Endothelial cell of umbilical vein (primary cell): ENCODE results near the gene ITGB1. TPM values are rescaled to one million over a fixed set of nuclear protein-coding genes. Genes with fewer than 3 reads are reported as not detected.
"Not testable (repeated sequence)": the region's sequence is repeated elsewhere in the genome, so short reads cannot be mapped to it uniquely, and the experiment has no call there.

ENCODE experiments used
- BruUV-seq: library from RNA; stranded (reverse); fragments of 400-500 nt; replicated peaks from 2 replicates; lab custom pipeline; 2021; lab: Mats Ljungman, UMichigan
- CTCF ChIA-PET: fragments of 300-600, 350-600 bp; sonication (Branson Sonifier 250); formaldehyde crosslinking; loops from one replicate; lab custom pipeline; 2021; ENCODE audit warnings: antibody characterized with exemption, inconsistent platforms; lab: Charles Lee
- POLR2A ChIA-PET: fragments of 300-600, 350-600 bp; sonication (Branson Sonifier 250); formaldehyde crosslinking; loops from one replicate; lab custom pipeline; 2021; ENCODE audit warnings: antibody characterized with exemption, inconsistent platforms; lab: Charles Lee
- DNase-seq: peaks from one replicate; pipeline ENCODE4 v3.0.0-alpha.2; 2011; ENCODE audit warnings: low read depth, low spot score
- FAIRE-seq: peaks from 2 replicates; lab custom pipeline; 2011; peaks lifted over from hg19 to GRCh38; lab: Jason Lieb, UNC
- H2AFZ ChIP-seq: 2 replicates; pipeline ENCODE4 v1.6.0; 2012; ENCODE audit warnings: low read depth, low read length, control low read depth, inconsistent platforms
- H3K27ac ChIP-seq: 2 replicates; pipeline ENCODE4 v1.5.1; 2011; ENCODE audit warnings: low read depth, mild to moderate bottlenecking, control low read depth, low read length, moderate library complexity; ENCODE audit not compliant: insufficient read depth
- H3K27me3 ChIP-seq, 2 experiments: 2 replicates each; pipeline versions ENCODE4 v1.6.0 to v1.6.1; 2011; ENCODE audit warnings: low read length in 2 of 2, mixed read lengths in 1 of 2; ENCODE audit not compliant: control insufficient read depth in 2 of 2, insufficient read depth in 2 of 2
- H3K36me3 ChIP-seq, 2 experiments: 2 replicates in 1 of 2; 3 replicates in 1 of 2; pipeline ENCODE4 v1.5.1; 2011; ENCODE audit warnings: low read length in 2 of 2, mild to moderate bottlenecking in 1 of 2, moderate library complexity in 1 of 2; ENCODE audit not compliant: control insufficient read depth in 2 of 2, insufficient read depth in 2 of 2; ENCODE audit errors: extremely low read depth in 1 of 2
- H3K4me1 ChIP-seq: 3 replicates; pipeline ENCODE4 v1.5.1; 2011; ENCODE audit warnings: mild to moderate bottlenecking, low read length; ENCODE audit not compliant: control insufficient read depth, insufficient read depth; ENCODE audit errors: extremely low read depth
- H3K4me2 ChIP-seq: 2 replicates; pipeline ENCODE4 v1.6.1; 2011; ENCODE audit warnings: low read length, control low read depth, mixed read lengths; ENCODE audit not compliant: insufficient read depth
- H3K4me3 ChIP-seq, 3 experiments: fragments of 200-600 bp in 1 of 3; sonication (generic), shearing (Covaris generic) in 1 of 3; replicated peaks in 1 of 3; 2 replicates each; pipeline ENCODE4 v1.5.1; 2011 to 2016; ENCODE audit warnings: control low read depth in 3 of 3, low read length in 3 of 3, mild to moderate bottlenecking in 2 of 3, inconsistent platforms in 1 of 3, low read depth in 1 of 3, moderate library complexity in 1 of 3; ENCODE audit not compliant: insufficient read depth in 1 of 3
- H3K79me2 ChIP-seq: 2 replicates; pipeline ENCODE4 v1.6.0; 2012; ENCODE audit warnings: low read length, inconsistent platforms; ENCODE audit not compliant: control insufficient read depth, insufficient read depth
- H3K9ac ChIP-seq: replicated peaks from 2 replicates; pipeline ENCODE3; 2011; ENCODE audit warnings: low read length, control low read depth; ENCODE audit not compliant: insufficient read depth; ENCODE audit errors: extremely low read depth
- H3K9me1 ChIP-seq: replicated peaks from 3 replicates; pipeline ENCODE4 v1.6.0; 2011; ENCODE audit warnings: mild to moderate bottlenecking, low read length; ENCODE audit not compliant: control insufficient read depth, insufficient read depth; ENCODE audit errors: extremely low read depth
- H3K9me3 ChIP-seq: replicated peaks from 2 replicates; pipeline ENCODE4 v1.5.1; 2012; ENCODE audit warnings: low read length, inconsistent platforms; ENCODE audit not compliant: control insufficient read depth, insufficient read depth
- H4K20me1 ChIP-seq: replicated peaks from 2 replicates; pipeline ENCODE3; 2011; ENCODE audit warnings: mild to moderate bottlenecking, low read length; ENCODE audit not compliant: control insufficient read depth, insufficient read depth; ENCODE audit errors: extremely low read depth
- EZH2 ChIP-seq: IDR thresholded peaks from 2 replicates; pipeline ENCODE4 v1.6.1; 2012; ENCODE audit warnings: borderline replicate concordance, low read depth, mild to moderate bottlenecking, moderate library complexity, low read length, inconsistent platforms; ENCODE audit not compliant: severe bottlenecking
- FOS ChIP-seq: IDR thresholded peaks from 2 replicates; pipeline ENCODE4 v1.6.1; 2011; ENCODE audit warnings: mild to moderate bottlenecking, low read length, moderate library complexity, borderline replicate concordance; ENCODE audit not compliant: insufficient read depth
- GATA2 ChIP-seq: IDR thresholded peaks from 2 replicates; pipeline ENCODE4 v1.7.0; 2011; ENCODE audit warnings: low read depth, mild to moderate bottlenecking, moderate library complexity, mixed read lengths, low read length; ENCODE audit not compliant: insufficient read length, insufficient read depth
- JUN ChIP-seq: IDR thresholded peaks from 2 replicates; pipeline ENCODE4 v1.6.1; 2011; ENCODE audit warnings: borderline replicate concordance, low read depth; ENCODE audit not compliant: insufficient read length, insufficient read depth
- MYC ChIP-seq: IDR thresholded peaks from one replicate; pipeline ENCODE4 v1.6.1; 2011; ENCODE audit warnings: mild to moderate bottlenecking, low read depth, low read length
- POLR2A ChIP-seq: IDR thresholded peaks from 2 replicates; pipeline ENCODE4 v1.6.1; 2012; ENCODE audit warnings: low read depth, mild to moderate bottlenecking, control low read depth, low read length
- POLR2AphosphoS5 ChIP-seq: IDR thresholded peaks from 2 replicates; pipeline ENCODE4 v1.6.1; 2012; ENCODE audit warnings: low read depth, mild to moderate bottlenecking, control low read depth, low read length, moderate library complexity; ENCODE audit not compliant: insufficient read depth
- dilution Hi-C: fragments of 300-500 bp; cut with MboI; formaldehyde crosslinking; loops from one replicate; pipeline ENCODE4 v1.15.0; 2019; ENCODE audit warnings: low sequenced_read_pairs; ENCODE audit not compliant: extremely low pct_ligation_motif_present
- intact Hi-C: fragments of 100-400 bp; cut with micrococcal nuclease; formaldehyde crosslinking; loops from one replicate; pipeline ENCODE4 v1.10.0; 2022
- polyA plus RNA-seq, 4 experiments: library from polyadenylated mRNA; depleted of rRNA in 3 of 4; stranded (reverse) in 3 of 4; unstranded in 1 of 4; fragments of >200 nt; gene quantifications; 2 replicates each; pipeline versions ENCODE4 v1.2.1 to v1.2.3, GENCODE V29; 2011 to 2012; ENCODE audit warnings: missing spikeins in 1 of 4
- total RNA-seq: library from RNA; stranded (reverse); gene quantifications from 2 replicates; pipeline ENCODE4 v1.2.3, GENCODE V29; 2021
- TF ChIP-seq, protein P1 (sequence below): IDR thresholded peaks from 2 replicates; pipeline ENCODE4 v1.6.1; 2011; ENCODE audit not compliant: insufficient read depth, insufficient read length
- TF ChIP-seq, protein P2 (sequence below), 2 donors: IDR thresholded peaks; 1 replicate in 1 of 2; 2 replicates in 1 of 2; pipeline ENCODE4 v1.5.1; 2011; ENCODE audit warnings: low read length in 2 of 2, mild to moderate bottlenecking in 2 of 2, moderate library complexity in 2 of 2, control low read depth in 1 of 2, inconsistent platforms in 1 of 2, low read depth in 1 of 2; ENCODE audit not compliant: insufficient read depth in 1 of 2; ENCODE audit errors: extremely low read depth in 1 of 2

The ITGB1 gene
- total and polyA plus RNA-seq, 2 donors (not counting 3 experiments of a cell fraction or from before 2014, with no cell fraction given) = 424 to 1,147 TPM

DNA sequence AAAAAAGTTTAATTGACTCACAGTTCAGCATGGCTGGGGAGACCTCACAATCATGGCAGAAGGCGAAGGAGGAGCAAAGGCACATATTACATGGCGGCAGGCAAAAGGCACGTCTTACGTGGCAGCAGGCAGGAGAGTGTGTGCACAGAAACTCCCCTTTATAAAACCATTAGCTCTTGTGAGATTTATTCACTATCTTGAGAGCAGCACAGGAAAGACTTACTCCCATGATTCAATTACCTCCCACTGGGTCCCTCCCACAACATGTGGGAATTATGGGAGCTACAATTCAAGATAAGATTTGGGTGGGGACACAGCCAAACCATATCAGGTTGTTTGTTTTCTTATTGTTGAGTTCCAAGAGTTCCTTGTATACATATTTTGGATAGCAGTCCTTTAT is 34.3 kb upstream of the ITGB1 start:
- H3K27ac ChIP-seq, BruUV-seq, H3K4me3 ChIP-seq, H3K4me2 ChIP-seq, H3K4me1 ChIP-seq, dilution Hi-C loops, H3K9me3 ChIP-seq, DNase-seq, intact Hi-C loops, H3K9ac ChIP-seq, FAIRE-seq, POLR2A ChIA-PET, H3K9me1 ChIP-seq, H3K27me3 ChIP-seq, H3K36me3 ChIP-seq, H4K20me1 ChIP-seq, H2AFZ ChIP-seq, H3K79me2 ChIP-seq: not testable (repeated sequence)
- CTCF ChIA-PET = interaction anchor here (0.7 to 2.1 kb wide), 3 partner anchors 9 to 102 kb away, joined by 3 to 6 read pairs (median 3); no protein-coding TSS in a partner anchor

DNA sequence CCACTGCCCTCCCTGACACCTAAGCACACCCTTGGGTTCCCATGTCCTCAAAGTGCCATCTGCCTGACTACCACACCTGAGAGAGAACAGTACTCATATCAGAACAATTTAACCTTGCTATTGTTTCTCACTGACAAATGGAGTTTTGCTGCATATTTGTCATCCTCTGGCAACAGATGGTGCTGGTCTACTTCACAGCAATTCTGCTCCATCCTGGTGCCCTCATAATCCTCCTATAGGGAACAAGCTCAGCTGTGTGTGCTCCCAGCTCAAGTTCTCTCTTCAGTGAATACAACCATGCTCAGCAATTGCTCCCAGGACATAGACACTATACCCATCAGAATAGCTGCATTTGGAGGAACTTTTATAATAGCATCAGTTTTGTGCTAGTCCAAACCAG is 32.8 kb upstream of the ITGB1 start:
- intact Hi-C loops = no loop called here
- BruUV-seq = no TSS peak
- Histone ChIP-seq H3K4me2 (no peak overlapping the region), H3K79me2 (no peaks in the 10 kb centered on the region), H2AFZ (no peak overlapping the region), H3K36me3 (no peaks in the 10 kb centered on the region), H3K27ac (no peak overlapping the region), H3K9ac (no peak overlapping the region), H3K9me3 (no peaks in the 10 kb centered on the region), H3K4me3 (no peak overlapping the region), H3K27me3 (no peaks in the 10 kb centered on the region), H3K9me1 (no peaks in the 10 kb centered on the region), H4K20me1 (no peaks in the 10 kb centered on the region), H3K4me1 (peaks cover 14% of the 10 kb centered on the region)
- DNase-seq = no peak
- POLR2A ChIA-PET = no interaction called here
- dilution Hi-C loops = no loop called here
- no peak for TF ChIP-seq EZH2
- TF ChIP-seq MYC = no peak
- TF ChIP-seq POLR2AphosphoS5 = no peak
- TF ChIP-seq, protein P1, sequence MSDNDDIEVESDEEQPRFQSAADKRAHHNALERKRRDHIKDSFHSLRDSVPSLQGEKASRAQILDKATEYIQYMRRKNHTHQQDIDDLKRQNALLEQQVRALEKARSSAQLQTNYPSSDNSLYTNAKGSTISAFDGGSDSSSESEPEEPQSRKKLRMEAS = no peak
- TF ChIP-seq POLR2A = no peak
- TF ChIP-seq, protein P2, sequence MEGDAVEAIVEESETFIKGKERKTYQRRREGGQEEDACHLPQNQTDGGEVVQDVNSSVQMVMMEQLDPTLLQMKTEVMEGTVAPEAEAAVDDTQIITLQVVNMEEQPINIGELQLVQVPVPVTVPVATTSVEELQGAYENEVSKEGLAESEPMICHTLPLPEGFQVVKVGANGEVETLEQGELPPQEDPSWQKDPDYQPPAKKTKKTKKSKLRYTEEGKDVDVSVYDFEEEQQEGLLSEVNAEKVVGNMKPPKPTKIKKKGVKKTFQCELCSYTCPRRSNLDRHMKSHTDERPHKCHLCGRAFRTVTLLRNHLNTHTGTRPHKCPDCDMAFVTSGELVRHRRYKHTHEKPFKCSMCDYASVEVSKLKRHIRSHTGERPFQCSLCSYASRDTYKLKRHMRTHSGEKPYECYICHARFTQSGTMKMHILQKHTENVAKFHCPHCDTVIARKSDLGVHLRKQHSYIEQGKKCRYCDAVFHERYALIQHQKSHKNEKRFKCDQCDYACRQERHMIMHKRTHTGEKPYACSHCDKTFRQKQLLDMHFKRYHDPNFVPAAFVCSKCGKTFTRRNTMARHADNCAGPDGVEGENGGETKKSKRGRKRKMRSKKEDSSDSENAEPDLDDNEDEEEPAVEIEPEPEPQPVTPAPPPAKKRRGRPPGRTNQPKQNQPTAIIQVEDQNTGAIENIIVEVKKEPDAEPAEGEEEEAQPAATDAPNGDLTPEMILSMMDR (IDR thresholded peaks at IDR 0.05; ENCODE audit: extremely low read depth in 1 of 2, insufficient read depth in 1 of 2, low read depth in 1 of 2, low read length in 2 of 2) = no peak
- TF ChIP-seq JUN = no peak
- no peak for TF ChIP-seq FOS
- TF ChIP-seq GATA2 = no peak
- no peak for FAIRE-seq
- CTCF ChIA-PET = interaction anchor here (1.0 to 2.1 kb wide), 2 partner anchors 13 to 18 kb away, joined by 4 to 6 read pairs; no protein-coding TSS in a partner anchor
